Activated CD4-positive, alpha-beta T cell treated with anti-CD3 and anti-CD28 coated beads, Interleukin-2, Interleukin-6, amounts not matched to agents 100 ng/mL and 50 ng/mL, durations not matched to agents 16 hours and 8 hours (primary cell): ENCODE data around the gene IYD.

Experiments used
- DNase-seq: peaks from one replicate; pipeline ENCODE4 v3.0.0-alpha.2; 2020

Gene IYD

DNA sequence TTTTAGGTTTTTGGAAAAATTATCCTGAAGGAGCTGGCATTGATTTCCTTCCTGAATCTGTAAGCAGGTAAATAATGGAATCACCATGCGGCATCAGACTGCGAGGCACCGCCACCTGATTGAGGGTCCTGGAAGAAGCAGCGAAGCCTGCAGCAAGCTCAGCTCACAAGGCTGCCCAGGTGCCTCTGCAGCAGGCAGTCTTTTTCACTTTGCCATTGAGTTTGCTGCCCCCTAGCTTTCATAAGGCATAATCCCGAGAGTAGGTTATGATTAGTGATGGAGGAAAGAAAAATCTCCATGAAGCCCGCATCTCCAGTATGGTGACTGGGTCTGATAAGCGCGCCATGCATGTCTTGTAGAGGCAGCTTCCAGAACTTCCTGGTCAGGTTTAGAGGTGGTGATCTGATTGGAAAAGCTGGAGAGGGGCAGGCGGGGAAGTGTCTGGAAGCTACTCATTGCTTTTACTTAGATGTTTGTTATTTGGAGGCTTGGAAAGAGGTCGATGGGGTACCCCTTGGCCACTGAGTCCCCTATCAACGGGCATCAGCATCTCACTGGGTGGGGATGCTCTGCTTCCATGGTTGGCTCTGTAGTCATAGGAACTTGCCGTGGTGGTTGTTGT is 26.7 kb downstream of the IYD start:
- peak; percentile 68 for DNase-seq

GRCh38 chr6:150403458-150404246 is 34.8 kb downstream of the IYD start:
- no peak for DNase-seq

- DNase-seq, result no peak
Measured at GRCh38 chr6:150406948-150407347, 38.1 kb downstream of the IYD start.

- DNase-seq, result no peak
Measured at GRCh38 chr6:150408842-150409241, 40.0 kb downstream of the IYD start.

DNA sequence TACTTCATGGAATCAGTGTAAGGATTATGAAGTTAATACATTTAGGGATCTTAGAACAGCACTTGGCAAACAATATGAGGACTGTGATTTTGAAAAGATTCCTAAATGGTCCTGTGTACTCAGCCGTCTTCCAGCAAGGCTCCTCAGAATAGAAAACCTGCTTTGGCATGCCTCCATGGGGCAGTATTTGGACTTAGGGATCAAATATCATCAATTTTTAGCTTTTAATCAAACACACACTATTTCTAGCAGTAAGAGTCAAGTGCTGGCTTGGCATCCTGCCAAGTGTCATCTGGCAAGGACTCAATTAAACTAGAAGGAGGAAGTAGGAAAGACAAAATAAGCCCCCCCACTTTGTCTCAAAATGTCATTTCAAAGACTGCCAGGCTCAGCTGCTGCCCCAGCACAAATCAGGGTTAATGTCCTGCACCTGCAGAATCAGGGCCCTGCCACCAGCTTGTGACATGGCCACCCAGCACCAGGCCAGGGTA is 40.8 kb downstream of the IYD start:
- DNase-seq, result no peak

- DNase-seq, result no peak
Measured at GRCh38 chr6:150410399-150410798, 41.6 kb downstream of the IYD start.

DNA sequence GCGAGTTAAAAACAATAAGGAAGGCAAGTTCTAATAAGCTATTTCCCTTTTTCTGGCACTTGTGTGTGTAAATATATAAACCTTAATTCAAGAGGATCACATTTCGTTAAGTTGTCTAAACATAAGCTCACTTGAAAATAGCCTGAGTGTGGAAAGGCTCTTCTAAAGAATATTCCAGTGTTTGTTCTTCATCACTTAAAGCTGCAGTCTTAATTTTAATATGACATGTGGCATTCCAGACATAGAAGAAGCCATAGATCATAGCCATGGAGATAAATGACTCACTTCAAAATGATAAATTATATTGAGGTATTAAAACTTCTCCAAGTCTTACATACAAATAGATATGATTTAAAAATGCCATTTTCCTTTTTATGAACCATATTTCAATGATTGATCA is 42.1 kb downstream of the IYD start:
- DNase-seq, result no peak

- no peak for DNase-seq
Measured at GRCh38 chr6:150412221-150412620, 43.4 kb downstream of the IYD start.

DNA sequence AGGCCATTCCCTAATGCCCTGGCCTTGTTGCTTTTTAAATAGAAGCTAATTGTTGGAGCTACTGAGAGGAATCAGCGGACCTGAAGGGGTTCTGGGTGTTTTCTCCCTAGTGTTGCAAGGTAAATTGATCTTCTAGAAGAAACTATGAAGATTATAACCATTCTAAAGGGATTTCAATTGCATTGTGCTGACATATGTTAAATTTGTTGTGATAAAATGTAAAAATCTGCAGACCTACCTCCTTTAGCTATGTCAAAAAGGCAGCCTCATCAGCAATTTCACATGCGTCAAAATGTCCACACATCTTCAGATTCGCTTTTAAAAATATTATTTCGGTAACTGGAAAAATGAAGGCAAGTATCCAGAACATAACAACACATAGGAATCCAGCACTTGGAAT is 44.4 kb downstream of the IYD start:
- no peak for DNase-seq

GRCh38 chr6:150413781-150414281 is 45.0 kb downstream of the IYD start:
- no peak for DNase-seq

DNA sequence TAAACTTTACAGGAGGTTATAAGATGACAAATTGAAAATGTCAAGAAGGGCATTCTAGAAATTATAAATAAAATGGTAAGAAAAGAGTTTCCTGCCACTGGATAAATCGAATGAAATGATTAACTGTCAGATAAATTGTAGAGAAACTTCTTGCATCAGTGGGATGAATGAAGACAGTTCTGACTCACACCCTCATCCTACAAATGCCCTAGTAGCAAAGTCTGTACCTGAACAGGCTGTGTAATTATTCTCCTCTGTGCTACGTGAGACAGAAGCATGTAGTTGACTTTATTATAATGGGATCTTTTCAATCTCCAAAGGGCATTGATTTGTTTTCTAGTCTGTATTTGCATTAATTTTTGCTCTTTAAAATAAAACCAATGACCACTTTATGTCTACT is 47.3 kb downstream of the IYD start:
- peak; percentile 4 for DNase-seq

GRCh38 chr6:150417250-150417649 is 48.4 kb downstream of the IYD start:
- no peak for DNase-seq

- DNase-seq, result peak; percentile 70
Measured at GRCh38 chr6:150417899-150418826, 49.4 kb downstream of the IYD start.

GRCh38 chr6:150418827-150419594 is 50.2 kb downstream of the IYD start:
- peak; percentile 47 for DNase-seq

GRCh38 chr6:150420428-150420827 is 51.6 kb downstream of the IYD start:
- DNase-seq, result no peak

GRCh38 chr6:150420926-150421325 is 52.1 kb downstream of the IYD start:
- no peak for DNase-seq

GRCh38 chr6:150425508-150425907 is 56.7 kb downstream of the IYD start:
- no peak for DNase-seq

DNA sequence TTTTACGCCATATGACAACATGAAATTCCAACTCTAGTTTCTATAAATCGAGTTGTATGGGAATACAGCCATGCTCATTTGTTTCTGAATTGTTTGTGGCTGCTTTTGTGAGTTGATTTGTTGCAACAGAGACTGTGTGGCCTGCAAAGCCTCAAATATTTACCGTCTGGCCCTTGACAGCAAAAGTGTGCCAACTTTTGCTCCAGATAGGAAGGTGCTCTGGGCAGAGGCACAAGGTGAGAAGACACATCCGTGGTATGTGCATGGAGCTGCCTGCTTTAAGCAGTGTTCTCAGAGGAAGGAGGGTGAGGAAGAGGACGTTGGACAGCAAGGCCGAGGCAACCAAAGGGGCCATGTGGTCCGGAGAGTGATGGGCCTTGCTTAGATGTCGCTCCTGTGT is 57.4 kb downstream of the IYD start:
- no peak for DNase-seq

GRCh38 chr6:150427037-150427602 is 58.3 kb downstream of the IYD start:
- DNase-seq, result no peak

- no peak for DNase-seq
Measured at GRCh38 chr6:150427843-150428242, 59.0 kb downstream of the IYD start.

DNA sequence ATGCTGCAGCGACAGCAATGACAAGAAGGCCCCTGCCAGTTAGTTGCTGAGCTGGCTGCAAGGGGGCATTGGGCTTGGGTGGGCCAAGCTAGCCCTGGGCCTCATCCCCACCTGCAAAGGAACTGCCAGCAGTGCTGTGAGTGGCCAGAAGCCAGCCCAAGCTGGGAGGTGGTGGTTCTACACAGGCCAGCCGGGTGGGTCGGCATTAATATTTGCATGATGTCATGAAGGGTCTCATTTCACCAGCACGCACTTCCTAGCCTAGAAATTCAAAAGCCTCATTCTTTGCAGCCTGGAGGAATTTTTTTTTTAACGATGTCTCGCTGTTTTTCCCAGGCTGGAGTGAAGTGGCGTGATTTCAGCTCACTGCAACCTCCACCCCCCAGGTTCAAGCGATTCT is 62.0 kb downstream of the IYD start:
- DNase-seq, result no peak

GRCh38 chr6:150435360-150435759 is 66.5 kb downstream of the IYD start:
- DNase-seq, result no peak
